A549 (cell line): ENCODE results near the gene TXNDC8.

Experiments used
- BCL3 ChIP-seq: fragments of >200 bp; sonication (Bioruptor Twin); formaldehyde crosslinking; IDR thresholded peaks from 3 replicates; pipeline ENCODE4 v1.6.1; 2016
- CBX2 ChIP-seq: fragments of 200-600 bp; sonication (generic); IDR thresholded peaks from 2 replicates; pipeline ENCODE4 v1.6.1; 2016; ENCODE audit warnings: low read depth, mild to moderate bottlenecking, borderline replicate concordance
- CHD4 ChIP-seq: fragments of 200-600 bp; sonication (generic); IDR thresholded peaks from 2 replicates; pipeline ENCODE4 v1.6.1; 2016; ENCODE audit warnings: antibody characterized with exemption, mild to moderate bottlenecking, borderline replicate concordance
- CTCF ChIP-seq: fragments of >200 bp; sonication (Bioruptor Twin); formaldehyde crosslinking; IDR thresholded peaks from 3 replicates; pipeline ENCODE4 v1.5.1; 2016
- ELK1 ChIP-seq: fragments of 150-350 bp; IDR thresholded peaks from 2 replicates; pipeline ENCODE4 v1.6.1; 2014; ENCODE audit warnings: low read depth, mild to moderate bottlenecking, low read length
- GATA3 ChIP-seq: IDR thresholded peaks from 2 replicates; pipeline ENCODE4 v1.6.1; 2012; ENCODE audit warnings: borderline replicate concordance
- HMGXB4 ChIP-seq: fragments of 250-450 bp; sonication (Bioruptor Pico); IDR thresholded peaks from 2 replicates; pipeline ENCODE4 v1.5.0; 2021; ENCODE audit warnings: mild to moderate bottlenecking, moderate library complexity, borderline replicate concordance
- MAFK ChIP-seq: fragments of 450-650 bp; IDR thresholded peaks from 2 replicates; pipeline ENCODE4 v1.6.1; 2014; ENCODE audit not compliant: partially characterized antibody
- POLR2A ChIP-seq: IDR thresholded peaks from 2 replicates; pipeline ENCODE4 v1.6.1; 2012; ENCODE audit warnings: mild to moderate bottlenecking, low read length
- RNF2 ChIP-seq: fragments of 200-600 bp; sonication (generic); IDR thresholded peaks from 2 replicates; pipeline ENCODE4 v1.6.1; 2016; ENCODE audit warnings: low read depth, mild to moderate bottlenecking, antibody characterized with exemption, moderate library complexity, borderline replicate concordance

GRCh38 chr9:110257097-110257841 is 80.4 kb downstream of the TXNDC8 start:
- TF ChIP-seq CTCF (no peak), GATA3 (0 out of 2 replicates have a peak, but pooled peaks have one; percentile 1), BCL3 (no peak; the same call in 2 of the 3 replicates), POLR2A (peak; percentile 35; the same call in 1 of the 2 replicates), CBX2 (no peak), ELK1 (no peak), RNF2 (no peak), CHD4 (no peak; the same call in 1 of the 2 replicates), HMGXB4 (no peak; the same call in 1 of the 2 replicates), MAFK (no peak)
